ENCODE measurements around the gene AHRR. TPM values are rescaled to one million over a fixed set of nuclear protein-coding genes. Genes with fewer than 3 reads are reported as not detected.

AHRR gene
- total RNA-seq, 1 donor from 2014 or later = 6.1 TPM

DNA sequence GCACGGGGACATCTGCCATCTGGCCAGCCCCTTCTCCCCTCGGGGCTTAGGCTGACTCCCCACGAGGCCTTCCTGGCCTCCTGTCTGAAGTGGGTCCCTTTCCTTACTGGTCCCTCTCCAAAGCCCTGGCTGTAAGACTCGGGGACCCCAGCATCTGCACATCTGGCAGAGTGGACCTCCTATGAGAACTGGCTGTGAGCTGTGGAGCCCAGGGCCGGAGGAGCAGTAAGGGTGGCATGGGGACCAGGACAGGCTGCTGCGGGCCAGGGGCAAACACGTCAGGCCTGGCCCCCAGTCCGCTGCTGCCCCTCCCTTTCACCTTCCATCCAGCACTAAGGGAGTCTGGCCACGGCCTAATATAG is 155.3 kb downstream of the AHRR start:
- ATAC-seq (ENCODE audit: low read depth) = no peak
- TF ChIP-seq, protein P1, sequence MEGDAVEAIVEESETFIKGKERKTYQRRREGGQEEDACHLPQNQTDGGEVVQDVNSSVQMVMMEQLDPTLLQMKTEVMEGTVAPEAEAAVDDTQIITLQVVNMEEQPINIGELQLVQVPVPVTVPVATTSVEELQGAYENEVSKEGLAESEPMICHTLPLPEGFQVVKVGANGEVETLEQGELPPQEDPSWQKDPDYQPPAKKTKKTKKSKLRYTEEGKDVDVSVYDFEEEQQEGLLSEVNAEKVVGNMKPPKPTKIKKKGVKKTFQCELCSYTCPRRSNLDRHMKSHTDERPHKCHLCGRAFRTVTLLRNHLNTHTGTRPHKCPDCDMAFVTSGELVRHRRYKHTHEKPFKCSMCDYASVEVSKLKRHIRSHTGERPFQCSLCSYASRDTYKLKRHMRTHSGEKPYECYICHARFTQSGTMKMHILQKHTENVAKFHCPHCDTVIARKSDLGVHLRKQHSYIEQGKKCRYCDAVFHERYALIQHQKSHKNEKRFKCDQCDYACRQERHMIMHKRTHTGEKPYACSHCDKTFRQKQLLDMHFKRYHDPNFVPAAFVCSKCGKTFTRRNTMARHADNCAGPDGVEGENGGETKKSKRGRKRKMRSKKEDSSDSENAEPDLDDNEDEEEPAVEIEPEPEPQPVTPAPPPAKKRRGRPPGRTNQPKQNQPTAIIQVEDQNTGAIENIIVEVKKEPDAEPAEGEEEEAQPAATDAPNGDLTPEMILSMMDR (IDR thresholded peaks at IDR 0.05) = no peak
- intact Hi-C loops (cut with micrococcal nuclease) = no loop called here
- peaks cover 11% of the 10 kb centered on the region for H3K4me1 Mint-ChIP-seq
- peaks cover 26% of the 10 kb centered on the region for H3K27me3 Mint-ChIP-seq
- ChIA-PET CTCF (no interaction called here), POLR2A (no interaction called here)
- H3K36me3 Mint-ChIP-seq (ENCODE audit: low read depth) = no peaks in the 10 kb centered on the region
- H3K27ac Mint-ChIP-seq = no peak overlapping the region
- no peak overlapping the region for H3K4me3 Mint-ChIP-seq
- no peaks in the 10 kb centered on the region for H3K9me3 Mint-ChIP-seq
- no peak for DNase-seq

DNA sequence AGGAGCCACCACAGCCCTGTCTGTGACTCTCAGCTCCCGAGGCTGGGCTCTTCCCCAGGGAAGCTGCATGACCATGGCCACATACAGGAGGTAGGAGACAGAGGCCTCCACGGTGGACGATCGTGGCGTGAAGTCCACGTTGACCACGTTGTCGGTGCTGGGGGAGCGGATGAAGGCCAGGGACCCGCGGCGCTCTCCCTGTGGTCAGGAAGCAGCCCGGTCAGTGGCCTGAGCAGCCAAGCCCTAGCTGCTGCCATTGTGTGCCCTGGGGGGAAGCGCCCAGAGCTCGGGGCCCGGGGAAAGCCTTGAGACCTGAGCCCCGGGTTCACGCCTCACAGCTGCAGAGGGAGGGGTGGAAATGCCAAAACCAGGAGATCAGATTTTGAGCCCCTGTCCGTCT is 155.7 kb downstream of the AHRR start:
- ChIA-PET POLR2A (interaction anchor here (0.6 kb wide), 1 partner anchor 134 kb away, joined by 4 read pairs; no protein-coding TSS in a partner anchor), CTCF (no interaction called here)
- intact Hi-C loops (cut with micrococcal nuclease) = no loop called here

DNA sequence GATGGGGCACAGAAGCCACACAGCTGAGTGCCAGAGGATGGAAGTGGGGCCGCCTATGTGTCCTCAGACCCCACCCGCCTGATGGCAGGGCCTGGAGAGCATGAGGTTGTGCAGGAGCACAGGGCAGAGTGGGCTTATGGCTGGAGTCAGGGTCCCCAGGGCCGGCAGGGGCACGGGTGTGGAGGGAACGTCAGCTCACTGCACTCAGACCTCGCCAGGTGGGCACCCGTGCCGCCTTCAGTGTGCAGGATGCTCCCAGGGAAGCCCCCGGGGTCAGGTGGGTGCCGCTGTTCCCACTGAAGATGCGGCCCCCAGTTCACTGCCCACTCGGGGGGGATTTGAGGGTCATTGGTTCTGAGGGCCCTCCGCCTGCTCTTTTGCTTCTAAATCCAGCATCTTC is 156.4 kb downstream of the AHRR start:
- intact Hi-C loops (cut with micrococcal nuclease) = no loop called here
- peaks cover 26% of the 10 kb centered on the region for H3K27me3 Mint-ChIP-seq
- peaks cover 7% of the 10 kb centered on the region for H3K4me1 Mint-ChIP-seq
- TF ChIP-seq, protein P1 (IDR thresholded peaks at IDR 0.05) = no peak
- CTCF ChIA-PET = no interaction called here
- no peaks in the 10 kb centered on the region for H3K9me3 Mint-ChIP-seq
- DNase-seq (no peak), ATAC-seq (ENCODE audit: low read depth) (no peak)
- no peak overlapping the region for H3K27ac Mint-ChIP-seq
- H3K4me3 Mint-ChIP-seq = no peak overlapping the region
- no peaks in the 10 kb centered on the region for H3K36me3 Mint-ChIP-seq (ENCODE audit: low read depth)
- POLR2A ChIA-PET = interaction anchor here (0.6 kb wide), 1 partner anchor 134 kb away, joined by 4 read pairs; no protein-coding TSS in a partner anchor

More for the DNA sequence above, 155.7 kb downstream of the AHRR start:
- TF ChIP-seq, protein P1 (IDR thresholded peaks at IDR 0.05) = no peak
- no peak overlapping the region for H3K27ac Mint-ChIP-seq
- no peaks in the 10 kb centered on the region for H3K9me3 Mint-ChIP-seq
- H3K4me3 Mint-ChIP-seq = no peak overlapping the region
- ATAC-seq (ENCODE audit: low read depth) (no peak), DNase-seq (no peak)
- H3K4me1 Mint-ChIP-seq = peaks cover 7% of the 10 kb centered on the region
- peaks cover 26% of the 10 kb centered on the region for H3K27me3 Mint-ChIP-seq
- no peaks in the 10 kb centered on the region for H3K36me3 Mint-ChIP-seq (ENCODE audit: low read depth)

DNA sequence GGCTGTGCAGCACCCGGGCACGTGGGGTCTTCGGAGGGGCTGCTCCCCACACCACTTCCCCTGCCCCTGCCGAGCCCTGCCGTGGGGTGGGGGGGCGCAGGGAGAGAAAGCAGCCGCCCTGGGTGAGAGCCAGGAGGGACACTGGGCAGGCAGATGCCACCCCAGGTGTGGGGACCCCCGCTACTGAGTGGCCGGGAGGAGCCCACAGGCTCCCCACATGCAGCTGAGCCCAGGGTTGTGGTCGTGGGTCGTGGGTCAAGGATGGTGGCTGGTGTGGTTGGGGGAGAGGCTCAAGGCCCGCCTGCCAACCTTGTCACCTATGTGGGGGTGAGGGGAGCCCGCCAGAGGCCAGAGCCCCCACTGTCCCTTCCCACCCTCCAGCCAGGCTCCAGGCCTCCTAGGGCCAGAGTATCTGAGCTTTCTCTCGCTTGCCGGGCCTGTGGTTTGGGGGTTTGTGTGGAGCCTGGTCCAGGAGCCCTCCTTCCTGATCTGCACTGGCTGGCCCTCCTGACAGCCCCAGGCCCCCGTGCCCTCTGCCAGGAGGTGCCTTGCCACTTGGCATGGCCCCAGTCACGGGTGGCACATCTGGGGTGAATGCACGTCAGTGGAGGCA is 157.0 kb downstream of the AHRR start:
- intact Hi-C loops (cut with micrococcal nuclease) = no loop called here
- peaks cover 26% of the 10 kb centered on the region for H3K27me3 Mint-ChIP-seq
- no peaks in the 10 kb centered on the region for H3K9me3 Mint-ChIP-seq

DNA sequence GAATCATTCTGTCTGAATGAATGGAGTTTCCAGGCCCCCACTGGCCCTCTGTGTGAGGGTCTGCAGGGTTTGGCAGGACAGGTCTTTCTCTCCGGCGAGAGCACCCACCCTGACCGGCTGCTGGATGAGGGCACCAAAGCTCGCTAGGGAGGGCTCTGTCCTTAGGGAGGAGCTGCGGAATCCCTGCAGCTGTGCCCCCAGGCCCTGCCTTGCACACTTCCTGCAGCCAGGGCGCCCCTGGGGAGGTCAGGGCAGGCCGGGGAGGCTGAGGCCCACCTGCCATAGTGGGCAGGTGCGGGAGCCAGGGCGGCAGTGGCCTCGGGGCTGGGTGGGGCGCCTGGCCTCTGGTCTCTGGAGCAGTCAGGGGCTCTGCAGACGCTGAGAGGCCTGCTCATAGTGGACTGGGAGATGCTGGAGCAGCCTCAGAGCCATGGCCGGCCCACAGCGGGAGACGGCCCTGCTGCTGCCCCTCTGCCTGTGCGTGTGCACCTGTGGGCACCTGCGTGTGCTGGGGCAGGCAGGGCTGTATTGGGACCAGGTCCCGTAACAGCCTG is 157.5 kb downstream of the AHRR start:
- no peak for ATAC-seq (ENCODE audit: low read depth)
- no peak overlapping the region for H3K4me3 Mint-ChIP-seq

More for the DNA sequence above, 157.0 kb downstream of the AHRR start:
- H3K36me3 Mint-ChIP-seq (ENCODE audit: low read depth) = no peaks in the 10 kb centered on the region
- ChIA-PET CTCF (no interaction called here), POLR2A (no interaction called here)
- no peak overlapping the region for H3K27ac Mint-ChIP-seq
- no peak for ATAC-seq (ENCODE audit: low read depth)
- H3K4me1 Mint-ChIP-seq = peaks cover 7% of the 10 kb centered on the region
- TF ChIP-seq, protein P1 (IDR thresholded peaks at IDR 0.05) = no peak
- DNase-seq = no peak
- no peak overlapping the region for H3K4me3 Mint-ChIP-seq

More for the DNA sequence above, 157.5 kb downstream of the AHRR start:
- DNase-seq = no peak
- CTCF ChIA-PET = no interaction called here
- H3K27ac Mint-ChIP-seq = no peak overlapping the region
- peaks cover 5% of the 10 kb centered on the region for H3K4me1 Mint-ChIP-seq
- POLR2A ChIA-PET = no interaction called here
- H3K9me3 Mint-ChIP-seq = no peaks in the 10 kb centered on the region
- peaks cover 24% of the 10 kb centered on the region for H3K27me3 Mint-ChIP-seq
- no peaks in the 10 kb centered on the region for H3K36me3 Mint-ChIP-seq (ENCODE audit: low read depth)
- intact Hi-C loops (cut with micrococcal nuclease) = no loop called here
- TF ChIP-seq, protein P1 (IDR thresholded peaks at IDR 0.05) = no peak

Data from activated B cell treated with CpG ODN at 0.5 μM for 24 hours (primary cell).